Panc1 (cell line): ENCODE data around the gene SLC12A8.

Experiments
- TF ChIP-seq, protein P1 (sequence below): fragments of 450-650 bp; IDR thresholded peaks from 2 replicates; pipeline ENCODE4 v1.5.1; 2017; ENCODE audit warnings: mild to moderate bottlenecking
- TF ChIP-seq, protein P2 (sequence below), 2 experiments: IDR thresholded peaks; 2 replicates each; pipeline ENCODE4 v1.6.1; 2011 to 2012; ENCODE audit warnings: low read depth in 2 of 2, control low read depth in 1 of 2, low read length in 1 of 2, mild to moderate bottlenecking in 1 of 2, moderate library complexity in 1 of 2; ENCODE audit not compliant: insufficient read depth in 1 of 2

DNA sequence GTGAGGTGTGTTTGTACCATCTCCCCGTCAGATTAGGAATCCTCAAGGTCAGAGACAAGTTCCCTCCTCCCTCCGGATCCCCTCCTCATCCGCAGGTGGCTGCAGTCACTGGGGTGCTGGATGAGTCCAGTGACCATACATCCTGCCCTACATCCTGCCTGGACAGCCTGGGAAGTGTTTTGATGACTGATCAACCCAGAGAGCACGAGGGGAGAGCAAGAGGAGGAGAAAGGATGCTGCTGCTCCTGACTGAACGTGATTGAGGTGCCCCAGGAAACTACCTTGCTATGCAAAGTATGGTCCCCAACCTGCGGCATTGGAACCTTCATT lies 65.1 kb downstream of the SLC12A8 start:
- TF ChIP-seq, protein P1, sequence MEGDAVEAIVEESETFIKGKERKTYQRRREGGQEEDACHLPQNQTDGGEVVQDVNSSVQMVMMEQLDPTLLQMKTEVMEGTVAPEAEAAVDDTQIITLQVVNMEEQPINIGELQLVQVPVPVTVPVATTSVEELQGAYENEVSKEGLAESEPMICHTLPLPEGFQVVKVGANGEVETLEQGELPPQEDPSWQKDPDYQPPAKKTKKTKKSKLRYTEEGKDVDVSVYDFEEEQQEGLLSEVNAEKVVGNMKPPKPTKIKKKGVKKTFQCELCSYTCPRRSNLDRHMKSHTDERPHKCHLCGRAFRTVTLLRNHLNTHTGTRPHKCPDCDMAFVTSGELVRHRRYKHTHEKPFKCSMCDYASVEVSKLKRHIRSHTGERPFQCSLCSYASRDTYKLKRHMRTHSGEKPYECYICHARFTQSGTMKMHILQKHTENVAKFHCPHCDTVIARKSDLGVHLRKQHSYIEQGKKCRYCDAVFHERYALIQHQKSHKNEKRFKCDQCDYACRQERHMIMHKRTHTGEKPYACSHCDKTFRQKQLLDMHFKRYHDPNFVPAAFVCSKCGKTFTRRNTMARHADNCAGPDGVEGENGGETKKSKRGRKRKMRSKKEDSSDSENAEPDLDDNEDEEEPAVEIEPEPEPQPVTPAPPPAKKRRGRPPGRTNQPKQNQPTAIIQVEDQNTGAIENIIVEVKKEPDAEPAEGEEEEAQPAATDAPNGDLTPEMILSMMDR = no peak
- TF ChIP-seq, protein P2, sequence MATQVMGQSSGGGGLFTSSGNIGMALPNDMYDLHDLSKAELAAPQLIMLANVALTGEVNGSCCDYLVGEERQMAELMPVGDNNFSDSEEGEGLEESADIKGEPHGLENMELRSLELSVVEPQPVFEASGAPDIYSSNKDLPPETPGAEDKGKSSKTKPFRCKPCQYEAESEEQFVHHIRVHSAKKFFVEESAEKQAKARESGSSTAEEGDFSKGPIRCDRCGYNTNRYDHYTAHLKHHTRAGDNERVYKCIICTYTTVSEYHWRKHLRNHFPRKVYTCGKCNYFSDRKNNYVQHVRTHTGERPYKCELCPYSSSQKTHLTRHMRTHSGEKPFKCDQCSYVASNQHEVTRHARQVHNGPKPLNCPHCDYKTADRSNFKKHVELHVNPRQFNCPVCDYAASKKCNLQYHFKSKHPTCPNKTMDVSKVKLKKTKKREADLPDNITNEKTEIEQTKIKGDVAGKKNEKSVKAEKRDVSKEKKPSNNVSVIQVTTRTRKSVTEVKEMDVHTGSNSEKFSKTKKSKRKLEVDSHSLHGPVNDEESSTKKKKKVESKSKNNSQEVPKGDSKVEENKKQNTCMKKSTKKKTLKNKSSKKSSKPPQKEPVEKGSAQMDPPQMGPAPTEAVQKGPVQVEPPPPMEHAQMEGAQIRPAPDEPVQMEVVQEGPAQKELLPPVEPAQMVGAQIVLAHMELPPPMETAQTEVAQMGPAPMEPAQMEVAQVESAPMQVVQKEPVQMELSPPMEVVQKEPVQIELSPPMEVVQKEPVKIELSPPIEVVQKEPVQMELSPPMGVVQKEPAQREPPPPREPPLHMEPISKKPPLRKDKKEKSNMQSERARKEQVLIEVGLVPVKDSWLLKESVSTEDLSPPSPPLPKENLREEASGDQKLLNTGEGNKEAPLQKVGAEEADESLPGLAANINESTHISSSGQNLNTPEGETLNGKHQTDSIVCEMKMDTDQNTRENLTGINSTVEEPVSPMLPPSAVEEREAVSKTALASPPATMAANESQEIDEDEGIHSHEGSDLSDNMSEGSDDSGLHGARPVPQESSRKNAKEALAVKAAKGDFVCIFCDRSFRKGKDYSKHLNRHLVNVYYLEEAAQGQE (IDR thresholded peaks at IDR 0.05; ENCODE audit: insufficient read depth in 1 of 2, low read depth in 2 of 2, low read length in 1 of 2) = no peak
